Measurements from ENCODE around the gene TSPY4.
"Not testable (repeated sequence)": the region's sequence is repeated elsewhere in the genome, so short reads cannot be mapped to it uniquely, and the experiment has no call there.

Gene TSPY4, protein sequence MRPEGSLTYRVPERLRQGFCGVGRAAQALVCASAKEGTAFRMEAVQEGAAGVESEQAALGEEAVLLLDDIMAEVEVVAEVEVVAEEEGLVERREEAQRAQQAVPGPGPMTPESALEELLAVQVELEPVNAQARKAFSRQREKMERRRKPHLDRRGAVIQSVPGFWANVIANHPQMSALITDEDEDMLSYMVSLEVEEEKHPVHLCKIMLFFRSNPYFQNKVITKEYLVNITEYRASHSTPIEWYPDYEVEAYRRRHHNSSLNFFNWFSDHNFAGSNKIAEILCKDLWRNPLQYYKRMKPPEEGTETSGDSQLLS

DNA sequence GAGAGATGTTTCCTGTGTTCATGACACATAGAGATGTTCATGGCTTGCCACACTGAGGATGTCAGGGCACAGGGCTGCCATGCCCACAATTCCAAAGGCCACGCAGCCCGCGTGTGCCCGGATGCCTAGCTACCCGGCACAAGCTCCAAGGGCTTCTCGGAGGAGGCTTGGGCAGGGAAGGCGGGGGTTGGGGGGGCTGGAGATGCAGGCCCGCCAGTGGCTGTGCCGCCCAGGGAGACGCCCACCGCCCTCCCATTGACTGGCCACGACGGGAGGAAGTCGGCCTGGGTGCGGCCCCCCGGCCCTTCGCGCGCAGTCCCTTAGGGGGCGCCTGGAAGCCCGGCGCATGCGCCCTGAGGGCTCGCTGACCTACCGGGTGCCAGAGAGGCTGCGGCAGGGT lies at the start of gene TSPY4:
TSS of gene TSPY4 (plus strand) at position 301 of the 400 bp plus-strand sequence. CDS start at position 347, 46 bp downstream.
- not testable (repeated sequence) for DNase-seq

DNA sequence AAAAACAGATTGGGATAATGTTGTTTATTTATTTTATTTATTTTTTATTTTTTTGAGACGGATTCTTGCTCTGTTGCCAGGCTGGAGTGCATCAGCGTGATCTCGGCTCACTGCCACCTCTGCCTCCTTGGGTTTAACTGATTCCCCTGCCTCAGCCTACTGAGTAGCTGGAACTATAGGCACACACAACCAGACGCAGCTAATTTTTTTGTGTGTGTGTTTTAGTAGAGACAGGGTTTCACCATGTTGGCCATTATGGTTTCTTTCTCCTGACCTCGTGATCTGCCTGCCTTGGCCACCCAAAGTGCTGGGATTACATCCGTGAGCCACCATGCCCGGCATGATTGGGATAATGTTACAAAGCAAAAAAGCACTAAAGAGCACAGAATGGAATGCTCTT lies 16.3 kb upstream of the TSPY4 start:
- no peak for DNase-seq

DNA sequence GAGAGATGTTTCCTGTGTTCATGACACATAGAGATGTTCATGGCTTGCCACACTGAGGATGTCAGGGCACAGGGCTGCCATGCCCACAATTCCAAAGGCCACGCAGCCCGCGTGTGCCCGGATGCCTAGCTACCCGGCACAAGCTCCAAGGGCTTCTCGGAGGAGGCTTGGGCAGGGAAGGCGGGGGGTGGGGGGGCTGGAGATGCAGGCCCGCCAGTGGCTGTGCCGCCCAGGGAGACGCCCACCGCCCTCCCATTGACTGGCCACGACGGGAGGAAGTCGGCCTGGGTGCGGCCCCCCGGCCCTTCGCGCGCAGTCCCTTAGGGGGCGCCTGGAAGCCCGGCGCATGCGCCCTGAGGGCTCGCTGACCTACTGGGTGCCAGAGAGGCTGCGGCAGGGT lies 20.2 kb downstream of the TSPY4 start, which contains the start of gene TSPY8:
TSS of gene TSPY8 (plus strand) at position 301 of the 400 bp plus-strand sequence. CDS start at position 347, 46 bp downstream.
- not testable (repeated sequence) for DNase-seq

Measured in CD4-positive, alpha-beta T cell treated with Interferon gamma for 1 hour (primary cell).